Psoas muscle (tissue), 8 donors: ENCODE measurements around the gene RNF26. TPM values are rescaled to one million over a fixed set of nuclear protein-coding genes. Genes with fewer than 3 reads are reported as not detected.

Experiments used
- ATAC-seq, 4 donors: fragments of 200-7000 bp; cut with Tn5 transposase; one replicate each; pipeline ENCODE4 v1.9.1; 2020; ENCODE audit warnings: moderate library complexity in 3 of 4, mild to moderate bottlenecking in 2 of 4
- DNase-seq, 2 donors: peaks; one replicate each; pipeline ENCODE4 v3.0.0-alpha.2; 2020
- H3K27ac ChIP-seq: fragments of 200-600 bp; one replicate; pipeline ENCODE4 v1.8.0; 2022
- H3K27me3 ChIP-seq, 3 donors: fragments of 200-600 bp in 1 of 3; one replicate each; pipeline versions ENCODE4 v1.6.1 to v1.8.0; 2013 to 2022; ENCODE audit warnings: low read length in 2 of 3, mild to moderate bottlenecking in 2 of 3, moderate library complexity in 1 of 3; ENCODE audit not compliant: insufficient read depth in 3 of 3
- H3K36me3 ChIP-seq, 2 donors: fragments of 200-600 bp in 1 of 2; one replicate each; pipeline versions ENCODE4 v1.6.1 to v1.8.0; 2013 to 2022; ENCODE audit warnings: low read depth in 1 of 2, mild to moderate bottlenecking in 1 of 2, moderate library complexity in 1 of 2; ENCODE audit not compliant: insufficient read depth in 1 of 2
- H3K4me1 ChIP-seq: fragments of 200-600 bp; one replicate; pipeline ENCODE4 v1.8.0; 2022
- H3K4me3 ChIP-seq: fragments of 200-600 bp; one replicate; pipeline ENCODE4 v1.8.0; 2022; ENCODE audit warnings: mild to moderate bottlenecking
- H3K9me3 ChIP-seq: fragments of 200-600 bp; one replicate; pipeline ENCODE4 v1.8.0; 2022
- WGBS, 3 donors: extraction: QIAGEN DNeasy Blood & Tissue Kit; methylation state at CpG; one replicate each; pipeline versions ENCODE4 v1.1.6 to v1.1.7; 2013; 5-methylcytosine and 5-hydroxymethylcytosine counted together
- intact Hi-C, 2 donors: fragments of 100-400 bp; cut with DNase I; formaldehyde crosslinking; loops; one replicate each; pipeline versions ENCODE4 v1.11.0 to v1.14.2; 2022
- polyA plus RNA-seq, 3 donors: library from polyadenylated mRNA; stranded (reverse); fragments of 200-250 nt; gene quantifications; one replicate each; pipeline ENCODE4 v1.2.3, GENCODE V29; 2013
- total RNA-seq, 4 donors: library from RNA; stranded (reverse); fragmentation: NEBNext Ultra II Directional in 2 of 4; extraction: Animal tissue kit (Norgen Biotek cat#: 25700) in 2 of 4; gene quantifications; one replicate each; pipeline versions ENCODE4 v1.2.1 to v1.2.4, GENCODE V29; 2021 to 2023
- TF ChIP-seq, protein P1 (sequence below): fragments of 200-600 bp; IDR thresholded peaks from one replicate; pipeline ENCODE4 v1.8.0; 2022; ENCODE audit warnings: antibody characterized with exemption
- donor health status: healthy with polysubstance abuse.
- donor health status: DM: no; HTN: no; CAD: no; lungs with moderate emphysema.
- donor health status: Bipolar disorder and iron deficiency.
- donor health status: healthy.
- donor health status: DM: yes; HTN: yes; CAD: no.
- donor health status: DM: no; HTN: no; CAD: no.
- donor health status: DM: no; HTN: no; CAD: no.
- donor health status: DM: yes; HTN: yes; CAD: no.

Gene RNF26
- total and polyA plus RNA-seq, 7 donors: 5.8 to 8.9 (median 7.3) TPM

DNA sequence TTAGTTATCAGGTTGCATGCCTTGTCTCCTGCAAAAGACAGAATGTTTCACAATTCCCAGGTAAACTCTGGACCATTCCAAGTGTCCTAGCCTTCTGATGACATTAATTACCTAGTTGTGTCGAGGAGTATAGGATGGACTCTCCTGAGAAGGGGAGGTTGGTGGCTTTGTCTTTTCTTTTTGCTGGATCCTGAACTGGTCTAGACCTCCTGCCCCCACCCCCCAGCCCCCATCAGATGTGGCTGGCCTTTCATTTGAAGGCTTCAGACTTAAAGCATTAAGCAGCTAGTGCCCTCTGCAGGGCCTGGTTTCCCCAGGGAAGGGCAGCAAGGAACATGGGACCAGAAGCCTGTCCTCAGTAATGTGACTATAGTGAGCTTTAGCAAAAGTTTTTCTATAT, 27.1 kb upstream of the RNF26 start:
- TF ChIP-seq, protein P1, sequence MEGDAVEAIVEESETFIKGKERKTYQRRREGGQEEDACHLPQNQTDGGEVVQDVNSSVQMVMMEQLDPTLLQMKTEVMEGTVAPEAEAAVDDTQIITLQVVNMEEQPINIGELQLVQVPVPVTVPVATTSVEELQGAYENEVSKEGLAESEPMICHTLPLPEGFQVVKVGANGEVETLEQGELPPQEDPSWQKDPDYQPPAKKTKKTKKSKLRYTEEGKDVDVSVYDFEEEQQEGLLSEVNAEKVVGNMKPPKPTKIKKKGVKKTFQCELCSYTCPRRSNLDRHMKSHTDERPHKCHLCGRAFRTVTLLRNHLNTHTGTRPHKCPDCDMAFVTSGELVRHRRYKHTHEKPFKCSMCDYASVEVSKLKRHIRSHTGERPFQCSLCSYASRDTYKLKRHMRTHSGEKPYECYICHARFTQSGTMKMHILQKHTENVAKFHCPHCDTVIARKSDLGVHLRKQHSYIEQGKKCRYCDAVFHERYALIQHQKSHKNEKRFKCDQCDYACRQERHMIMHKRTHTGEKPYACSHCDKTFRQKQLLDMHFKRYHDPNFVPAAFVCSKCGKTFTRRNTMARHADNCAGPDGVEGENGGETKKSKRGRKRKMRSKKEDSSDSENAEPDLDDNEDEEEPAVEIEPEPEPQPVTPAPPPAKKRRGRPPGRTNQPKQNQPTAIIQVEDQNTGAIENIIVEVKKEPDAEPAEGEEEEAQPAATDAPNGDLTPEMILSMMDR: peak; percentile 27
- intact Hi-C loops: no loop called here
- H3K27ac ChIP-seq: peak overlapping the region; percentile 89
- peaks cover 0 to 57% of the 10 kb centered on the region in 2 donors for H3K36me3 ChIP-seq
- H3K27me3 ChIP-seq: no peaks in the 10 kb centered on the region
- no peak overlapping the region for H3K4me3 ChIP-seq
- no peaks in the 10 kb centered on the region for H3K9me3 ChIP-seq
- WGBS, 3 donors: 53 to 73% (median 71%) methylated on average over 1 of the region's 1 CpG
- peak in 1 of 4 donors; percentile 27 for ATAC-seq
- H3K4me1 ChIP-seq: peaks cover 48% of the 10 kb centered on the region
- DNase-seq: no peak

DNA sequence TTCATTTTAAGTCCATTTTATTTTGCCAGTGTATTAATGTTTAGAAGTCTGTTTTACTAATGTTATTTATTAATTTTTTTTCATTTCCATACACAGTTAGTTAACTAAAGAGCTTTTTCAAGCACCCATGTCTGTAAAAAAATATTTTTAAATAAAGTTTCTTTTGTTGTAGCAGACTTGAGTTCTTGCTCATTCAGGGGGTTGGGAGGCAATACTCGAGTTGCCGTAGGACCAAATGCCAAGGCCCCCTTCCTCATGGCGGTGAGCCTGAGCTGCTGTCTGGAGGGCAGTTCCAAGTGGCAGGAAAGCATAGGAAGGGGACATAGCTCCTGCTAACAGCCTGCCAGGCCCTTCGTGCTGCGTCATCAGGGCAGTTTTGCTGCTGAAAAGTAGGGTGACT, 26.4 kb upstream of the RNF26 start:
- Histone ChIP-seq H3K27ac (peak overlapping the region; percentile 89), H3K9me3 (no peaks in the 10 kb centered on the region), H3K36me3 (peaks cover 2 to 60% of the 10 kb centered on the region in 2 donors), H3K4me1 (peaks cover 40% of the 10 kb centered on the region), H3K27me3 (no peaks in the 10 kb centered on the region), H3K4me3 (no peak overlapping the region)
- ATAC-seq (no peak), DNase-seq (no peak)
- 61 to 67% (median 65%) methylated on average over 5 of the region's 5 CpGs for WGBS, 3 donors
- TF ChIP-seq, protein P1: no peak
- intact Hi-C loops: no loop called here

DNA sequence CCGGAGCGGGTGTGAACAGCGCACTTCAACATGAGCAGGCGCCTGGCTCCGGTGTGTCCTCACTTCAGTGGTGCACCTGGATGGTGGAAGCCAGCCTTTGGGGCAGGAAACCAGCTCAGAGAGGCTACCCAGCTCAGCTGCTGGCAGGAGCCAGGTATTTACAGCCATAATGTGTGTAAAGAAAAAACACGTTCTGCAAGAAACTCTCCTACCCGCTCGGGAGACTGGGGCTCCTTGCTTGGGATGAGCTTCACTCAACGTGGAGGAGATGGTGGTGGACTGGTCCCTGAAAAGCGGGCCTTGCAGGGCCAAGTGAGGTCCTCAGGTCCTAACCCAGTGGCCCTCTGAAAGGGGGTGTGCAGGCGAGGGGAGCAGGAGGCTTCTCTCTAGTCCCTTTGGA, 24.9 kb upstream of the RNF26 start:
- TF ChIP-seq, protein P1: no peak
- intact Hi-C loops: no loop called here
- Histone ChIP-seq H3K9me3 (no peaks in the 10 kb centered on the region), H3K4me1 (peaks cover 27% of the 10 kb centered on the region), H3K27ac (no peak overlapping the region), H3K36me3 (peaks cover 2 to 52% of the 10 kb centered on the region in 2 donors), H3K27me3 (no peaks in the 10 kb centered on the region), H3K4me3 (no peak overlapping the region)
- 90 to 93% (median 91%) methylated on average over 11 of the region's 11 CpGs for WGBS, 3 donors
- ATAC-seq (no peak), DNase-seq (no peak)

DNA sequence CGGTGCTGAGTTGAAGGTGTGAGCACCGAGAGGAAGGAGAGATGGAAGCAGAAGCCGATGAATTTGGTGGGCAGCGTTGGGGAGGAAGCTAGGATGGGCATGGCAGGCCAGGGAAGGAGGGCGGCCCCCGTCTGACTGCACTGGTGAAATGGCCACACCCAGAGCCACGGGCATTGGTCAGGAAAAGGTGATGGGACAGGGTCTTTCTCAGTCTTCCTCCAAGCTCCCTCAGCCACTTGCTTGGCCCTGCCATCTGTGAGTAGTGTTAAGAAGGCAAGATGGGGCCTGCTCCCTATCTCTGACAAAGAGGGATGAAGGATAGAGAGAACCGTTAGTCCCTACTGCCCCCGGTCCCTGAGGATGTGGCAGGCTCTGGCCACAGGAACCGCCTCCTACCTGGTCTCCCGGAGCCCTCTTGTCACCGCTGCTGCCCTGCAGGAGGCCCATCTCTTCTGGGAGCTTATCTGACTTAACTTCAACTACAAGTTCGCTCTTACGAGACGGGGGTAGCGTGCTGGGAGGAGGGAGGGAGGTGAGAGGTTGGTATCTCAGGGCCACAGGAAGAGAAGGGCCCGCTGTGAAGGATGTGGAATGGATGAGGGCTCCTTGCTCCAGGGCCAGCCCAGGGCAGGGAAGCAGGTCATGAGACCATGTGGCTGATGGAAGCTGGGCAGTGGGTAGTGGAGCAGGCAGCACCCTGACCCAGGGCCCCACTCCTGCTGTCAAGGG, 24.2 kb upstream of the RNF26 start:
- H3K9me3 ChIP-seq: no peaks in the 10 kb centered on the region
- TF ChIP-seq, protein P1: no peak
- DNase-seq (no peak), ATAC-seq (no peak)
- peaks cover 2 to 57% of the 10 kb centered on the region in 2 donors for H3K36me3 ChIP-seq
- no peak overlapping the region for H3K27ac ChIP-seq
- H3K4me3 ChIP-seq: no peak overlapping the region
- WGBS, 3 donors: 86 to 89% (median 87%) methylated on average over 17 of the region's 17 CpGs
- no peaks in the 10 kb centered on the region for H3K27me3 ChIP-seq
- intact Hi-C loops: loop anchor here in 1 of 2 donors (10.0 kb wide), 1 partner anchor 105 kb away; the partner anchor contains the start of gene CBL
- H3K4me1 ChIP-seq: peaks cover 20% of the 10 kb centered on the region
